ENCODE data around the gene PCDH19. TPM values are rescaled to one million over a fixed set of nuclear protein-coding genes. Genes with fewer than 3 reads are reported as not detected.

PCDH19 gene
- total and polyA plus RNA-seq, 2 of the 13 experiments (the other 11 are each of a cell fraction or from before 2014, with no cell fraction given), result 0.02 to 0.09 TPM

- no peak for TF ChIP-seq ZNF557 (CRISPR knock-in tag; IDR thresholded peaks at IDR 0.05)
- Histone ChIP-seq H3K4me3 (replicated peaks in 1 of 3; ENCODE audit: insufficient read depth in 1 of 3, low read depth in 2 of 3, low read length in 3 of 3) (no peak overlapping the region), H3K9ac (ENCODE audit: insufficient read depth, low read depth, low read length) (no peak overlapping the region), H3K79me2 (ENCODE audit: insufficient read depth, low read length) (no peaks in the 10 kb centered on the region), H2AFZ (ENCODE audit: low read length) (no peak overlapping the region), H3K27ac (ENCODE audit: extremely low read length, insufficient read depth, low read length) (no peak overlapping the region), H3K4me2 (ENCODE audit: low read depth, low read length) (no peak overlapping the region), H3K9me3 (ENCODE audit: low read length) (no peaks in the 10 kb centered on the region), H3K27me3 (ENCODE audit: control insufficient read depth in 1 of 2, insufficient read depth in 2 of 2, low read length in 2 of 2) (no peaks in the 10 kb centered on the region), H4K20me1 (ENCODE audit: insufficient read depth, low read length) (no peaks in the 10 kb centered on the region), H3K4me1 (ENCODE audit: insufficient read depth, low read length) (no peaks in the 10 kb centered on the region), H3K36me3 (replicated peaks in 1 of 2; ENCODE audit: control insufficient read depth in 1 of 2, insufficient read depth in 2 of 2, low read length in 2 of 2) (no peaks in the 10 kb centered on the region)
- intact Hi-C loops (cut with micrococcal nuclease; ENCODE audit: unreplicated experiment), result no loop called here
- 0% methylated on average over 3 of the region's 3 CpGs for WGBS (ENCODE audit: low lambda C conversion rate)
- BruUV-seq (replicated peaks), result no TSS peak
- DNase-seq (ENCODE audit: low spot score) (no peak), FAIRE-seq (no peak), ATAC-seq (no peak)
- POLR2A ChIA-PET, result no interaction called here
- in situ Hi-C loops (cut with HindIII; ENCODE audit: extremely low pct_ligation_motif_present, low pct_unique_long_range_greater_than_20kb), result no loop called here
- CTCF ChIA-PET (ENCODE audit: low intra/inter-chr PET ratio, low total read pairs), result no interaction called here
Observed at GRCh38 chrX:100404851-100405250, 5.2 kb downstream of the PCDH19 start.

- intact Hi-C loops (cut with micrococcal nuclease; ENCODE audit: unreplicated experiment), result no loop called here
- POLR2A ChIA-PET, result no interaction called here
- Histone ChIP-seq H3K27ac (ENCODE audit: extremely low read length, insufficient read depth, low read length) (no peak overlapping the region), H3K79me2 (ENCODE audit: insufficient read depth, low read length) (no peaks in the 10 kb centered on the region), H3K4me2 (ENCODE audit: low read depth, low read length) (no peak overlapping the region), H3K4me1 (ENCODE audit: insufficient read depth, low read length) (no peaks in the 10 kb centered on the region), H4K20me1 (ENCODE audit: insufficient read depth, low read length) (no peaks in the 10 kb centered on the region), H3K4me3 (replicated peaks in 1 of 3; ENCODE audit: insufficient read depth in 1 of 3, low read depth in 2 of 3, low read length in 3 of 3) (no peak overlapping the region), H2AFZ (ENCODE audit: low read length) (no peak overlapping the region), H3K9ac (ENCODE audit: insufficient read depth, low read depth, low read length) (no peak overlapping the region), H3K9me3 (ENCODE audit: low read length) (no peaks in the 10 kb centered on the region), H3K27me3 (ENCODE audit: control insufficient read depth in 1 of 2, insufficient read depth in 2 of 2, low read length in 2 of 2) (no peaks in the 10 kb centered on the region), H3K36me3 (replicated peaks in 1 of 2; ENCODE audit: control insufficient read depth in 1 of 2, insufficient read depth in 2 of 2, low read length in 2 of 2) (no peaks in the 10 kb centered on the region)
- ATAC-seq, result no peak
- CTCF ChIA-PET (ENCODE audit: low intra/inter-chr PET ratio, low total read pairs), result no interaction called here
- WGBS (ENCODE audit: low lambda C conversion rate), result no CpG with 5 or more reads among the region's 6 CpGs
- DNase-seq (ENCODE audit: low spot score), result no peak
- in situ Hi-C loops (cut with HindIII; ENCODE audit: extremely low pct_ligation_motif_present, low pct_unique_long_range_greater_than_20kb), result no loop called here
- FAIRE-seq, result no peak
- no TSS peak for BruUV-seq (replicated peaks)
- no peak for TF ChIP-seq BORCS8-MEF2B (CRISPR knock-in tag; IDR thresholded peaks at IDR 0.05)
- TF ChIP-seq ZHX1 (CRISPR knock-in tag; IDR thresholded peaks at IDR 0.05; ENCODE audit: low read depth), result no peak
- TF ChIP-seq ZNF747 (CRISPR knock-in tag; IDR thresholded peaks at IDR 0.05; ENCODE audit: borderline replicate concordance), result no peak
- TF ChIP-seq ZNF263 (CRISPR knock-in tag; IDR thresholded peaks at IDR 0.05), result no peak
- TF ChIP-seq TARDBP (CRISPR knock-in tag; IDR thresholded peaks at IDR 0.05), result no peak
- no peak for TF ChIP-seq ZNF780A (CRISPR knock-in tag; IDR thresholded peaks at IDR 0.05)
- TF ChIP-seq, protein P1, sequence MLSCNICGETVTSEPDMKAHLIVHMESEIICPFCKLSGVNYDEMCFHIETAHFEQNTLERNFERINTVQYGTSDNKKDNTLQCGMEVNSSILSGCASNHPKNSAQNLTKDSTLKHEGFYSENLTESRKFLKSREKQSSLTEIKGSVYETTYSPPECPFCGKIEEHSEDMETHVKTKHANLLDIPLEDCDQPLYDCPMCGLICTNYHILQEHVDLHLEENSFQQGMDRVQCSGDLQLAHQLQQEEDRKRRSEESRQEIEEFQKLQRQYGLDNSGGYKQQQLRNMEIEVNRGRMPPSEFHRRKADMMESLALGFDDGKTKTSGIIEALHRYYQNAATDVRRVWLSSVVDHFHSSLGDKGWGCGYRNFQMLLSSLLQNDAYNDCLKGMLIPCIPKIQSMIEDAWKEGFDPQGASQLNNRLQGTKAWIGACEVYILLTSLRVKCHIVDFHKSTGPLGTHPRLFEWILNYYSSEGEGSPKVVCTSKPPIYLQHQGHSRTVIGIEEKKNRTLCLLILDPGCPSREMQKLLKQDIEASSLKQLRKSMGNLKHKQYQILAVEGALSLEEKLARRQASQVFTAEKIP (CRISPR knock-in tag; IDR thresholded peaks at IDR 0.05; ENCODE audit: borderline replicate concordance), result no peak
- TF ChIP-seq, protein P2, sequence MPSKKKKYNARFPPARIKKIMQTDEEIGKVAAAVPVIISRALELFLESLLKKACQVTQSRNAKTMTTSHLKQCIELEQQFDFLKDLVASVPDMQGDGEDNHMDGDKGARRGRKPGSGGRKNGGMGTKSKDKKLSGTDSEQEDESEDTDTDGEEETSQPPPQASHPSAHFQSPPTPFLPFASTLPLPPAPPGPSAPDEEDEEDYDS (CRISPR knock-in tag; IDR thresholded peaks at IDR 0.05), result no peak
Observed at GRCh38 chrX:100395781-100396180, 14.3 kb downstream of the PCDH19 start.
